ENCODE data around the gene KLRC1.

- TF ChIP-seq POLR2A (IDR thresholded peaks at IDR 0.05) (no peak), CTCF (IDR thresholded peaks at IDR 0.05) (no peak)
These were observed 46.5 kb downstream of the KLRC1 start for GRCh38 chr12:10406725-10407124.
